NCI-H146 (cell line): ENCODE data around the gene PPM1H.
A peak's percentile ranks its signal among the peaks of the same experiment; 100 is the strongest.
"Not testable (repeated sequence)": the region's sequence is repeated elsewhere in the genome, so short reads cannot be mapped to it uniquely, and the experiment has no call there.

Source experiments
- DNase-seq: peaks from one replicate; lab custom pipeline; 2025; lab: John Stamatoyannopoulos, UW

PPM1H gene

GRCh38 chr12:62683776-62684569 is 251.0 kb downstream of the PPM1H start:
- DNase-seq: no peak

GRCh38 chr12:62681306-62681705 is 253.6 kb downstream of the PPM1H start:
- no peak for DNase-seq

- no peak for DNase-seq
Measured at GRCh38 chr12:62679608-62680007, 255.3 kb downstream of the PPM1H start.

- DNase-seq: no peak
Measured at GRCh38 chr12:62677355-62677754, 257.6 kb downstream of the PPM1H start.

GRCh38 chr12:62676521-62677307 is 258.2 kb downstream of the PPM1H start:
- no peak for DNase-seq

- no peak for DNase-seq
Measured at GRCh38 chr12:62673028-62673815, 261.7 kb downstream of the PPM1H start.

- DNase-seq: no peak
Measured at GRCh38 chr12:62670986-62671720, 263.8 kb downstream of the PPM1H start.

GRCh38 chr12:62668782-62669181 is 266.2 kb downstream of the PPM1H start:
- DNase-seq: no peak

- DNase-seq: not testable (repeated sequence)
Measured at GRCh38 chr12:62664951-62665350, 270.0 kb downstream of the PPM1H start.

GRCh38 chr12:62660756-62661155 is 274.2 kb downstream of the PPM1H start:
- DNase-seq: no peak

- peak; percentile 49 for DNase-seq
Measured at GRCh38 chr12:62659453-62660295, 275.3 kb downstream of the PPM1H start.

- DNase-seq: no peak
Measured at GRCh38 chr12:62658910-62659309, 276.0 kb downstream of the PPM1H start.

- DNase-seq: no peak
Measured at GRCh38 chr12:62657363-62657632, 277.7 kb downstream of the PPM1H start.

- no peak for DNase-seq
Measured at GRCh38 chr12:62656591-62657362, 278.2 kb downstream of the PPM1H start.

GRCh38 chr12:62655666-62656151 is 279.2 kb downstream of the PPM1H start:
- DNase-seq: no peak

GRCh38 chr12:62654326-62655241 is 280.4 kb downstream of the PPM1H start:
- DNase-seq: no peak

- DNase-seq: peak; percentile 91
Measured at GRCh38 chr12:62653740-62654139, 281.2 kb downstream of the PPM1H start.

- no peak for DNase-seq
Measured at GRCh38 chr12:62653304-62653703, 281.6 kb downstream of the PPM1H start.

GRCh38 chr12:62651138-62651537 is 283.8 kb downstream of the PPM1H start:
- no peak for DNase-seq
